ENCODE data around the gene NCMAP.
A peak's percentile ranks its signal among the peaks of the same experiment; 100 is the strongest.

NCMAP gene

DNA sequence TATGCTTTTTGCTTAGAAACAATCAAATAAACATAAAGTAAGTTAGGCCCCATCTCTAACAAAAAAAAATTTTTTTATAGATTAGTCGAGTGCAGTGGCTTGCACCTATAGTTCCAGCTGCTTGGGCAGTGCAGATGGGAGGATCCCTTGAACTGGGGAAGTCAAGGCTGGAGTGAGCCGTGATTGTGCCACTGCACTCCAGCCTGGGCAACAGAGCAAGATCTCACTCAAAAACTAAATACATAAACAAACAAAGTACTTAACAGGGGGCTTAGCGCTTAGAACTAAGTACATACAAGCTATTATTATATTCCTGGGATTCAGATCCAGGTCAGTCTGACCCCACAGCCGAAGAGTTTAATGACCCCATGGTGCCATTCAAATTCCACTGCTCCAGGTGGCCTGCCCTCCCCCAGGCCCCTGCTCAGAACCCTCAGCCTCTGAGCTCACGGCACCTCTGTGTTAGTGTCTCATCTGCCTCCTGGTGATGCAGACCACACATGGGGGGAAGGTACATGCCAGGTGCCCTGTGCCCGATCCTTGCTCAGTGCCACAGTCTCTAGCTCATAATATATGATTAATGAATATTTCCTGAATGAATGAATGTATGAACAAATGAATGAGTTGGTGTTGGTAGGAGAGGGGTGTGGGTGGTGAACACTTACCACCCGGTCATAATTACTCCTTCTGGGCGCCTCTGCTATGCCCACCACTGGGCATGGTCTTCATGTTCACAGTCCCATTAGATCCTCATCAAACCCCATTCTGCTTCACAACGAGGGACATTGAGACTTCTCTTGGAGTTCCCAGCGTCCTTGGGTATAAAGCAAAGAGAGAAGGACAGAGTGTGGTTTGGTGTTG is 14.6 kb downstream of the NCMAP start:
- H3K27me3 Mint-ChIP-seq (ENCODE audit: low read depth), result no peaks in the 10 kb centered on the region
- peaks cover 3% of the 10 kb centered on the region for H3K4me1 Mint-ChIP-seq (ENCODE audit: low read depth)
- no peaks in the 10 kb centered on the region for H3K36me3 Mint-ChIP-seq (ENCODE audit: low read depth)
- H3K9me3 Mint-ChIP-seq, result no peaks in the 10 kb centered on the region
- no peak overlapping the region for H3K27ac Mint-ChIP-seq
- H3K4me3 Mint-ChIP-seq, result no peak overlapping the region
- no peak for DNase-seq (ENCODE audit: low spot score)

DNA sequence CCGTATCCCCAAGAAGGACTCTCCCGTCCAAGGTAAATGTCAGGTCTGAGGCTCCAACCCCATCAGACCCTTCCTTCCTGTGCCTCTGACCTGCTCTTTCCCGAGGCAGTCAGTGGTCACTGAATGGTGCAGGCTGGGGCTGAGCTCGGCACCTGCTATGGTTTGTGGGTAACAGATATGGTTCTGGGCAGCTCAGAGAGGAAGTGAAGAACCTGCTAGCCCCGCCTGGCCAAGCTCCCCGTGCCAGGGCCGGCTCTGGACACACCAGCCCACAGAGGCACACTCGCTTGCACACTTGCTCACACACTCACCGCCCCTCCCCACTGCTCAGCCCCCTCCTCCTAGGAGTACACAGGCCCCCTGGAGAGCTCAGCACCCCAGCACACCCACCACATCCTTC is 16.4 kb downstream of the NCMAP start:
- Mint-ChIP-seq H3K4me3 (no peak overlapping the region), H3K27me3 (ENCODE audit: low read depth) (no peaks in the 10 kb centered on the region), H3K9me3 (no peaks in the 10 kb centered on the region), H3K27ac (no peak overlapping the region), H3K4me1 (ENCODE audit: low read depth) (no peaks in the 10 kb centered on the region), H3K36me3 (ENCODE audit: low read depth) (no peaks in the 10 kb centered on the region)
- DNase-seq (ENCODE audit: low spot score), result no peak

- no peaks in the 10 kb centered on the region for H3K27me3 Mint-ChIP-seq (ENCODE audit: low read depth)
- H3K27ac Mint-ChIP-seq, result no peak overlapping the region
- H3K4me3 Mint-ChIP-seq, result no peak overlapping the region
Measured at GRCh38 chr1:24575905-24576587, 20.2 kb downstream of the NCMAP start.

GRCh38 chr1:24578846-24579245 is 23.0 kb downstream of the NCMAP start:
- no peak for DNase-seq (ENCODE audit: low spot score)
- no peak overlapping the region for H3K4me3 Mint-ChIP-seq
- H3K27me3 Mint-ChIP-seq (ENCODE audit: low read depth), result peaks cover 4% of the 10 kb centered on the region
- no peaks in the 10 kb centered on the region for H3K4me1 Mint-ChIP-seq (ENCODE audit: low read depth)
- H3K9me3 Mint-ChIP-seq, result no peaks in the 10 kb centered on the region
- H3K36me3 Mint-ChIP-seq (ENCODE audit: low read depth), result no peaks in the 10 kb centered on the region
- no peak overlapping the region for H3K27ac Mint-ChIP-seq

More at GRCh38 chr1:24575905-24576587, 20.2 kb downstream of the NCMAP start:
- no peaks in the 10 kb centered on the region for H3K9me3 Mint-ChIP-seq
- no peaks in the 10 kb centered on the region for H3K36me3 Mint-ChIP-seq (ENCODE audit: low read depth)
- no peak for DNase-seq (ENCODE audit: low spot score)
- no peaks in the 10 kb centered on the region for H3K4me1 Mint-ChIP-seq (ENCODE audit: low read depth)

DNA sequence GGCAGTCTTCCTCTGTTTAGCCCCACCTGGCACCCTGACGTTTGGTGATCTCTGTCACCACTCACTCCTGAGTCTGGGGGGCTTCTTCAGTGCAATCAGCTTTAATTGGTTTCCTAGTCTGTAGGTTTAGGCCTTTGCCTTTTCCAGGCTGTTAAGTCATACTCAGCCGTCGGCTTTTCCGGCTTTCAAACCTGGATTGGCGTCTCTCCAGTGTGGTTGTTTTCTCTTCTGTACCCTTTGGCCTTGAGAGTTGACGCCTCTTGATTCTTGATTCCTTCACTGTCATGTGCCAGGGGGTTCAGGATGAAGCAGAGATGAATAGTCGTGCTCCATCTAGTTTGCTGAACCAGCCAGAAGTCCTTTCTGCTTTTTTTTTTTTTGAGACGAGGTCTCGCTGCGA is 24.9 kb downstream of the NCMAP start:
- DNase-seq (ENCODE audit: low spot score), result no peak
- Mint-ChIP-seq H3K9me3 (no peaks in the 10 kb centered on the region), H3K36me3 (ENCODE audit: low read depth) (no peaks in the 10 kb centered on the region), H3K4me3 (no peak overlapping the region), H3K4me1 (ENCODE audit: low read depth) (no peaks in the 10 kb centered on the region), H3K27ac (no peak overlapping the region), H3K27me3 (ENCODE audit: low read depth) (peaks cover 7% of the 10 kb centered on the region)

GRCh38 chr1:24584171-24584647 is 28.3 kb downstream of the NCMAP start:
- no peak for DNase-seq (ENCODE audit: low spot score)
- Mint-ChIP-seq H3K36me3 (ENCODE audit: low read depth) (no peaks in the 10 kb centered on the region), H3K4me1 (ENCODE audit: low read depth) (peaks cover 2% of the 10 kb centered on the region), H3K27me3 (ENCODE audit: low read depth) (peaks cover 9% of the 10 kb centered on the region), H3K9me3 (no peaks in the 10 kb centered on the region), H3K27ac (no peak overlapping the region), H3K4me3 (no peak overlapping the region)

DNA sequence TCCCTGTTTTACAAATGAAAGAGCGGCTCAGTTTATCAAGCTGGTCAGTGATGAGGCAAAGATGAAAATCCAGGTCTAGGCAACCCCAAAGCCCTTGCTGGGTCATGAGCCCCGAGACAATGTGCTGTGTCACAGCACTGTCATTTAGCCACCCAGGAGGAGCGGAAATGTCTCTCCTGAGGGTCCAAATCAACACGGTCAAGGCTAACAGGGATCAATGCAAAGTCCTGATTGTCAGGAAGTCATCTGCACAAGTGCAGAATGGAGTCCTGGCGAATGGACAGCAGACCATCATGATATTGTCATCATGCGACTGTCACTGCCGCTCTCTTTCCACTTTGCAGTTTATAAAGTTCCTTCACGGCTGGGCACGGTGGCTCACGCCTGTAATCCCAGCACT is 30.2 kb downstream of the NCMAP start:
- no peak overlapping the region for H3K4me3 Mint-ChIP-seq
- no peaks in the 10 kb centered on the region for H3K9me3 Mint-ChIP-seq
- H3K27ac Mint-ChIP-seq, result no peak overlapping the region
- no peaks in the 10 kb centered on the region for H3K36me3 Mint-ChIP-seq (ENCODE audit: low read depth)
- no peak for DNase-seq (ENCODE audit: low spot score)
- peaks cover 2% of the 10 kb centered on the region for H3K4me1 Mint-ChIP-seq (ENCODE audit: low read depth)
- H3K27me3 Mint-ChIP-seq (ENCODE audit: low read depth), result peaks cover 9% of the 10 kb centered on the region

DNA sequence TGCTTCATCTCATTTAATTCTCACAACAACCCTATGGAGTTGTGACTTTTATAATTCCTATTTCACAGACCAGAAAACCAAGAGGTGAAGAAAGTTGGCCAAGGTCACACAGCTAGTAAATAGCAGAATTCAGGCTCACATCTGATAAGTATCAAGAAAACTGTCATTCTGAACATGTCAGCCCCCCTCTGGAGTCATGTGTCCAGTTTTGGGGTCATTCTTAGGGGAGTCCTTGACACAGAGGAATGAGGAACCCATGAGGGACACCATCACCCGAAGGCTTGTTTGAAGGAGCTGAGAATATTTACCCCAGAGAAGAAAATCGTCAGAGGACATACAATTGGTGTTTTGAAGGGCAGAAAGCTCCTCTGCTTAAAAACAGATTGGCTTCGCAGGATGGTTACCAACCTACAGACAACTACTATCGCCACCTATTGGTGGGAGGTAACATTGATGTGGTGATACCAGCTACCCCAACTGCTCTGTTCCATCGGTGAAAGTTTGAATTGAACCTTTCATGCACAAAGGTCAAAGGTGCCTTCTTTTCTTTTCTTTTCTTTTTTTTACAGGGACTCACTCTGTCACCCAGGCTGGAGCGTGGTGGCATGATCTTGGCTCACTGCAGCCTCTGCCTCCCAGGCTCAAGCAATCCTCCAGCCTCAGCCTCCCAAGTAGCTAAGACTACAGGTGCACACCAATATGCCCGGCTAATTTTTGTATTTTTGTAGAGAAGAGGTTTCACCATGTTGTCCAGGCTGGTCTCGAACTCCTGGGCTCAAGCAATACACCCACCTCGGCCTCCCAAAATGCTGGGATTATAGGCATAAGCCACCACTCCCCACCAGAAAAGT is 31.3 kb downstream of the NCMAP start:
- Mint-ChIP-seq H3K27me3 (ENCODE audit: low read depth) (peaks cover 11% of the 10 kb centered on the region), H3K36me3 (ENCODE audit: low read depth) (no peaks in the 10 kb centered on the region), H3K4me3 (peak overlapping the region; percentile 31), H3K9me3 (no peaks in the 10 kb centered on the region), H3K27ac (no peak overlapping the region), H3K4me1 (ENCODE audit: low read depth) (peaks cover 2% of the 10 kb centered on the region)
- DNase-seq (ENCODE audit: low spot score), result peak; percentile 39

DNA sequence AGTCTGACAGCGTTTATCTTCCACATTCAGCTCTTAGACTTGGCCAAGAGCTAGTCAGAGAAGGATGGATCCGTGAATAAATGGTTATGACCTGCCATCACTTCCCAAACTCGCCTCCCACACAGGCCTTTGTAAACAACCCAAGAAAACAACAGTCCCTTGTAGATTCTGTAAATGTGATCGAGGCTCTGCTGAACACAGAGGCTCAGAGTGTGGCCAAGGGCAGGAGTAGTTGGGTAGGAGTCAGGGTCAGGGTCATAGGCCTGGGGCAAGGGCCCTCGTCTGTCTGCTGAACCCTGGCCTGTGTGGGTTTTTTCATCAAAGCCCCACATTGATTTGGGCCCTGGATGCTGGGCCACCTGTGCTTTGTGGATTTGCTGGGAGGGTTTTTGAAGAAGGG is 32.7 kb downstream of the NCMAP start:
- H3K27ac Mint-ChIP-seq, result no peak overlapping the region
- peaks cover 8% of the 10 kb centered on the region for H3K27me3 Mint-ChIP-seq (ENCODE audit: low read depth)
- H3K4me3 Mint-ChIP-seq, result no peak overlapping the region
- DNase-seq (ENCODE audit: low spot score), result no peak
- H3K9me3 Mint-ChIP-seq, result no peaks in the 10 kb centered on the region
- peaks cover 2% of the 10 kb centered on the region for H3K4me1 Mint-ChIP-seq (ENCODE audit: low read depth)
- no peaks in the 10 kb centered on the region for H3K36me3 Mint-ChIP-seq (ENCODE audit: low read depth)

- no peaks in the 10 kb centered on the region for H3K36me3 Mint-ChIP-seq (ENCODE audit: low read depth)
- no peak overlapping the region for H3K4me3 Mint-ChIP-seq
- peaks cover 2% of the 10 kb centered on the region for H3K4me1 Mint-ChIP-seq (ENCODE audit: low read depth)
- no peak for DNase-seq (ENCODE audit: low spot score)
- peaks cover 8% of the 10 kb centered on the region for H3K27me3 Mint-ChIP-seq (ENCODE audit: low read depth)
- no peaks in the 10 kb centered on the region for H3K9me3 Mint-ChIP-seq
- H3K27ac Mint-ChIP-seq, result no peak overlapping the region
Measured at GRCh38 chr1:24589200-24589599, 33.3 kb downstream of the NCMAP start.

- no peaks in the 10 kb centered on the region for H3K9me3 Mint-ChIP-seq
- H3K4me1 Mint-ChIP-seq (ENCODE audit: low read depth), result peaks cover 2% of the 10 kb centered on the region
- no peak for DNase-seq (ENCODE audit: low spot score)
- no peaks in the 10 kb centered on the region for H3K36me3 Mint-ChIP-seq (ENCODE audit: low read depth)
- no peak overlapping the region for H3K27ac Mint-ChIP-seq
- peaks cover 6% of the 10 kb centered on the region for H3K27me3 Mint-ChIP-seq (ENCODE audit: low read depth)
- H3K4me3 Mint-ChIP-seq, result no peak overlapping the region
Measured at GRCh38 chr1:24591781-24592180, 35.9 kb downstream of the NCMAP start.

DNA sequence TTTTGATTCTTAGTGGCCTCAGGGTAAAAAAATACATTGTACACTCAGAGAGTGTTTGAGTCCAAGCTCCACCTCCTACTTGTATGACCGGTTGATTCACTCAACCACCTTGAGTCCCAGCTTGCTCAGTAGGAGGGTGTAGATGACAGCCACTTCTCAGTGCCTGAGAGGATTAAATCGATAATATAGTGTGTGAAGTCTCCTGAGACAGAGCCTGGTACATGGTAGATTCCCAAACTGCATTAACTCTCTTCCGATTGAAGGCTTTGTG is 38.4 kb downstream of the NCMAP start:
- H3K36me3 Mint-ChIP-seq (ENCODE audit: low read depth), result no peaks in the 10 kb centered on the region
- no peaks in the 10 kb centered on the region for H3K9me3 Mint-ChIP-seq
- peaks cover 6% of the 10 kb centered on the region for H3K27me3 Mint-ChIP-seq (ENCODE audit: low read depth)
- no peaks in the 10 kb centered on the region for H3K4me1 Mint-ChIP-seq (ENCODE audit: low read depth)
- H3K27ac Mint-ChIP-seq, result no peak overlapping the region
- no peak for DNase-seq (ENCODE audit: low spot score)
- H3K4me3 Mint-ChIP-seq, result no peak overlapping the region

- Mint-ChIP-seq H3K4me3 (no peak overlapping the region), H3K27me3 (ENCODE audit: low read depth) (peaks cover 5% of the 10 kb centered on the region)
Measured at GRCh38 chr1:24596401-24596880, 40.6 kb downstream of the NCMAP start.

DNA sequence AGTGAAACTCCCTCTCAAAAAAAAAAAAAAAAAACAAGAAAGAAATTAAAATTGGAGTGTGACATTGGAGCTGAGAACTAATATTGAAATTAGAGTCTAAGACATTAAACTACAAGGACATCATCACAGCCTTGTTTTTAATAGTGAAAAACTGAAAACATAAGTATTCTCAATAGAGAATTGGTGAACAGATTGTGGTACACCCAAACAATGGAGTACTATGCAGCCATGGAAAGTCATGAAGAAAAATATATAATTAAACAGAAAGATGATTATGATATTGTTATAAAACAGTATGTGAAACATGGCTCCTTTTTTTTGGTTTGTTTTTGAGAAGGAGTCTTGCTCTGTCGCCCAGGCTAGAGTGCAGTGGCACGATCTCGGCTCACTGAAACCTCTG is 43.4 kb downstream of the NCMAP start:
- no peaks in the 10 kb centered on the region for H3K9me3 Mint-ChIP-seq
- H3K27ac Mint-ChIP-seq, result no peak overlapping the region
- peaks cover 3% of the 10 kb centered on the region for H3K27me3 Mint-ChIP-seq (ENCODE audit: low read depth)
- no peaks in the 10 kb centered on the region for H3K4me1 Mint-ChIP-seq (ENCODE audit: low read depth)
- DNase-seq (ENCODE audit: low spot score), result no peak
- no peak overlapping the region for H3K4me3 Mint-ChIP-seq
- H3K36me3 Mint-ChIP-seq (ENCODE audit: low read depth), result no peaks in the 10 kb centered on the region

More at GRCh38 chr1:24596401-24596880, 40.6 kb downstream of the NCMAP start:
- H3K9me3 Mint-ChIP-seq, result no peaks in the 10 kb centered on the region
- no peaks in the 10 kb centered on the region for H3K36me3 Mint-ChIP-seq (ENCODE audit: low read depth)
- H3K4me1 Mint-ChIP-seq (ENCODE audit: low read depth), result no peaks in the 10 kb centered on the region
- no peak for DNase-seq (ENCODE audit: low spot score)
- H3K27ac Mint-ChIP-seq, result no peak overlapping the region

All from T-helper 2 cell treated with Interferon-gamma antibody and Interleukin-4, amounts not matched to agents 5 μg/mL and 100 μg/mL, for 36 hours (primary cell).